Neural crest cell (in vitro differentiated cells): Measurements from ENCODE around the gene GPR12. TPM values are rescaled to one million over a fixed set of nuclear protein-coding genes. Genes with fewer than 3 reads are reported as not detected.

Source experiments
- DNase-seq: peaks from one replicate; pipeline ENCODE4 v3.0.0; 2021; ENCODE audit warnings: low read depth, mixed read lengths, low spot score
- H3K27ac Mint-ChIP-seq: one replicate; pipeline ENCODE4 v1.8.0; 2021; ENCODE audit warnings: mild to moderate bottlenecking, mixed read lengths; ENCODE audit not compliant: unreplicated experiment
- H3K27me3 Mint-ChIP-seq: 2 replicates; pipeline ENCODE4 v1.8.0; 2021; ENCODE audit warnings: low read depth, mild to moderate bottlenecking, mixed read lengths
- H3K36me3 Mint-ChIP-seq: 2 replicates; pipeline ENCODE4 v1.8.0; 2021; ENCODE audit warnings: low read depth, mild to moderate bottlenecking, mixed read lengths
- H3K4me1 Mint-ChIP-seq: 2 replicates; pipeline ENCODE4 v1.8.0; 2021; ENCODE audit warnings: mixed read lengths
- H3K4me3 Mint-ChIP-seq: one replicate; pipeline ENCODE4 v1.8.0; 2021; ENCODE audit warnings: mild to moderate bottlenecking, mixed read lengths
- H3K9me3 Mint-ChIP-seq: 2 replicates; pipeline ENCODE4 v1.8.0; 2021; ENCODE audit warnings: mixed read lengths
- total RNA-seq: library from RNA; stranded (reverse); gene quantifications from 2 replicates; pipeline ENCODE4 v1.2.1, GENCODE V29; 2021
- TF ChIP-seq, protein P1 (sequence below): fragments of 200-600 bp; sonication (generic); conservative IDR thresholded peaks from 2 replicates; pipeline ENCODE4 v1.5.0; 2021; ENCODE audit warnings: antibody characterized with exemption, mild to moderate bottlenecking

Gene GPR12
- total RNA-seq, 1 donor from 2014 or later, result 0.14 TPM

GRCh38 chr13:26716984-26717383 lies 43.6 kb downstream of the GPR12 start:
- Mint-ChIP-seq H3K27ac (no peak overlapping the region), H3K4me3 (no peak overlapping the region), H3K9me3 (peaks cover 6% of the 10 kb centered on the region), H3K36me3 (no peaks in the 10 kb centered on the region), H3K27me3 (no peaks in the 10 kb centered on the region), H3K4me1 (peaks cover 5% of the 10 kb centered on the region)
- TF ChIP-seq, protein P1, sequence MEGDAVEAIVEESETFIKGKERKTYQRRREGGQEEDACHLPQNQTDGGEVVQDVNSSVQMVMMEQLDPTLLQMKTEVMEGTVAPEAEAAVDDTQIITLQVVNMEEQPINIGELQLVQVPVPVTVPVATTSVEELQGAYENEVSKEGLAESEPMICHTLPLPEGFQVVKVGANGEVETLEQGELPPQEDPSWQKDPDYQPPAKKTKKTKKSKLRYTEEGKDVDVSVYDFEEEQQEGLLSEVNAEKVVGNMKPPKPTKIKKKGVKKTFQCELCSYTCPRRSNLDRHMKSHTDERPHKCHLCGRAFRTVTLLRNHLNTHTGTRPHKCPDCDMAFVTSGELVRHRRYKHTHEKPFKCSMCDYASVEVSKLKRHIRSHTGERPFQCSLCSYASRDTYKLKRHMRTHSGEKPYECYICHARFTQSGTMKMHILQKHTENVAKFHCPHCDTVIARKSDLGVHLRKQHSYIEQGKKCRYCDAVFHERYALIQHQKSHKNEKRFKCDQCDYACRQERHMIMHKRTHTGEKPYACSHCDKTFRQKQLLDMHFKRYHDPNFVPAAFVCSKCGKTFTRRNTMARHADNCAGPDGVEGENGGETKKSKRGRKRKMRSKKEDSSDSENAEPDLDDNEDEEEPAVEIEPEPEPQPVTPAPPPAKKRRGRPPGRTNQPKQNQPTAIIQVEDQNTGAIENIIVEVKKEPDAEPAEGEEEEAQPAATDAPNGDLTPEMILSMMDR, result no peak
- no peak for DNase-seq

- no peak overlapping the region for H3K27ac Mint-ChIP-seq
- peaks cover 5% of the 10 kb centered on the region for H3K4me1 Mint-ChIP-seq
- H3K4me3 Mint-ChIP-seq, result no peak overlapping the region
- TF ChIP-seq, protein P1, result no peak
- H3K27me3 Mint-ChIP-seq, result peaks cover 4% of the 10 kb centered on the region
- DNase-seq, result no peak
- H3K9me3 Mint-ChIP-seq, result peaks cover 6% of the 10 kb centered on the region
- no peaks in the 10 kb centered on the region for H3K36me3 Mint-ChIP-seq
These were observed 47.2 kb downstream of the GPR12 start for GRCh38 chr13:26713341-26713740.

GRCh38 chr13:26711211-26711610 lies 49.4 kb downstream of the GPR12 start:
- peaks cover 7% of the 10 kb centered on the region for H3K4me1 Mint-ChIP-seq
- H3K27ac Mint-ChIP-seq, result no peak overlapping the region
- H3K36me3 Mint-ChIP-seq, result no peaks in the 10 kb centered on the region
- no peak overlapping the region for H3K4me3 Mint-ChIP-seq
- no peak for DNase-seq
- peaks cover 4% of the 10 kb centered on the region for H3K27me3 Mint-ChIP-seq
- H3K9me3 Mint-ChIP-seq, result peaks cover 6% of the 10 kb centered on the region
- TF ChIP-seq, protein P1, result no peak

- Mint-ChIP-seq H3K4me1 (peaks cover 4% of the 10 kb centered on the region), H3K27me3 (peaks cover 4% of the 10 kb centered on the region), H3K9me3 (peaks cover 6% of the 10 kb centered on the region), H3K27ac (no peak overlapping the region), H3K4me3 (no peak overlapping the region), H3K36me3 (no peaks in the 10 kb centered on the region)
- DNase-seq, result no peak
- TF ChIP-seq, protein P1, result no peak
These were observed 50.4 kb downstream of the GPR12 start for GRCh38 chr13:26710166-26710565.

DNA sequence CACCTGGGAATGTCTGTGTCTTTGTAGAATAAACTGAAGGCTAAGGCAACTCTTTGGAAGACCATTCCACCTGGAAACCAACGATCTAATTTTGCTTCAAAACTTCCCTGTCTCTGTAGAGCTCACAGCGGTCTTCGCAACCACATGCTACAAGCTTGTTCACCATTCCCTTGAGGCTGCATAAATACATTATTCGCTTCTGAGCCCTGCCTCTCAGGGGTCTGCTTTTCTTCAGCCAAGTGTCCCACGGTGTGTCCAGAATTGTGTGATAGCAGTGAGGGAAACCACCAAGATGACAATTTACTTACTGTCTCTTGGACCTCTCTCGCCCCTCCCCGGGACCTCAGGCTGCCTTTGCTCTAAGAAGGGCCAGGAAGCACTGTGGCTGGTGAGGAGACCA lies 51.1 kb downstream of the GPR12 start:
- peaks cover 4% of the 10 kb centered on the region for H3K27me3 Mint-ChIP-seq
- no peak overlapping the region for H3K4me3 Mint-ChIP-seq
- DNase-seq, result no peak
- H3K9me3 Mint-ChIP-seq, result peaks cover 6% of the 10 kb centered on the region
- no peaks in the 10 kb centered on the region for H3K36me3 Mint-ChIP-seq
- TF ChIP-seq, protein P1, result no peak
- no peak overlapping the region for H3K27ac Mint-ChIP-seq
- H3K4me1 Mint-ChIP-seq, result peaks cover 4% of the 10 kb centered on the region

DNA sequence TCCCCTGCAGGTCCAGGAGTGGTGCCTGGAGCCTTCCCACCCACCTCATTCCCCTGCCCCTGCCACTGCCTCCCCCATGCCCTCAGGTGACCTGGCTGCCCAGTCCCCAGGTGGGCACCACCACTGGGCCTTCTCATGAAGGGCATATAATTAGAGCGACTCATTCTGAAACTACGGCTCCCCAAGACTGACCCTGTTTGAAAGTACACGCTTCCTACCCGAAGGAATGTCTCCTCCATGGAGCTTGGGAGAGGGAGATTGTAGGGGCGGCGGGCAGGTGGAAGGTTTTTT lies 52.6 kb downstream of the GPR12 start:
- H3K36me3 Mint-ChIP-seq, result no peaks in the 10 kb centered on the region
- H3K9me3 Mint-ChIP-seq, result peaks cover 6% of the 10 kb centered on the region
- TF ChIP-seq, protein P1, result peak; percentile 1
- H3K4me1 Mint-ChIP-seq, result peaks cover 4% of the 10 kb centered on the region
- H3K27ac Mint-ChIP-seq, result no peak overlapping the region
- H3K4me3 Mint-ChIP-seq, result no peak overlapping the region
- DNase-seq, result no peak
- H3K27me3 Mint-ChIP-seq, result peaks cover 4% of the 10 kb centered on the region
